ENCODE data around the gene EOMES.

EOMES gene

DNA sequence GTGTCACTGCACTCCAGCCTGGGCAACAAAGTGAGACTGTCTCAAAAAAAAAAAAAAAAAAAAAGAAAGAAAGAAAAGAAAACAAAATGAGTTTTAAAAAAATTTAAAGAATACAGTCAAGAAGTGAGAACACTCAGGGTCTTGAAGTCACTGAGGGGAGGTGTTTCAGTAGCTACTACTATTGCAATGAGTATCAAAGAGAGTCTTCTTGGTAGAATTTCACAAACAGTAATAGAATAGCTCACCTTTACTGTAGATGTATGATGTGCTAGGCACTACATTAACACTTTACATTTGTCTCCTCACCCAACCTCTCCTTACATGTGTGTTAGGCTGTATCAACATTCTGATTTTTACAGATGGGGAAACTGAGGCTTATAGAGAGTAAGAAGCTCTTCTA is 43.9 kb downstream of the EOMES start:
- no peak for DNase-seq

DNA sequence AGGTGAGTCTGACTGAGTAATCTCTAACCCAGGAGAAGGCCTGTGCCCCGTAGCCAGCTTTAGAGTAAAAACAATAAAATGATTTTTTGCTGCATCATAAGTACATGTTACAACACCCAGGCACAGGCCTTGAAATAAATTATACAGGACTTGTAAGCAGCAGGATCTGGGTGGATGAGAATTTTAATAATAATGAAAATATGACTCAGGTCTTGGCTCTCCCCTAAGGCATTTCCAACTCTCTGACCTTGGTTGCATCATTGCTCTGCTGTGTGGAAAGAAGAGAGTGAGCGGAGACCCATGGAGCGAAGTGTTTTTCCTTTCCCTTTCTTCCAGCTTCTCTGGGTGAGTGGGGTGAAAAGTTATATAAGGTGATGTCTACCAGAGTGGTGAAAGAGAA is 44.6 kb downstream of the EOMES start:
- no peak for DNase-seq

DNA sequence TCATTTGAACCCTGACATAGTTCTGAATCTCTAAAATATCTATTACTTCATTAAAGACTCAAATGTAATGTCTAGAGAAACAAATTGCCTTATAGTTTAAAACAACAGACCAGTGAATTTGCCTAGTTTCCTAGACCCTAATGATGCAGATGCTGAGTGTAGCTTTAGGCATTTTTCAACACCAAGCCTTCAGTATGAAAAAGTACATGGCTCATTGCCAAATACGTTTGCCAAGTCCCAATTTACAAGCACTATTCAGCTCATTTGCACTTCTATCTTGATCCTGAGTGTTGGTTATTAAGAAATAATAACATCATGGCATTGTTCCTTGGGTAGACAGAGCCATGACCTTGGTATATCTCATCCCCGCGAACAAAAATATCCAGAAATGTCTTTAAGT is 46.8 kb downstream of the EOMES start:
- peak; percentile 29 for DNase-seq

DNA sequence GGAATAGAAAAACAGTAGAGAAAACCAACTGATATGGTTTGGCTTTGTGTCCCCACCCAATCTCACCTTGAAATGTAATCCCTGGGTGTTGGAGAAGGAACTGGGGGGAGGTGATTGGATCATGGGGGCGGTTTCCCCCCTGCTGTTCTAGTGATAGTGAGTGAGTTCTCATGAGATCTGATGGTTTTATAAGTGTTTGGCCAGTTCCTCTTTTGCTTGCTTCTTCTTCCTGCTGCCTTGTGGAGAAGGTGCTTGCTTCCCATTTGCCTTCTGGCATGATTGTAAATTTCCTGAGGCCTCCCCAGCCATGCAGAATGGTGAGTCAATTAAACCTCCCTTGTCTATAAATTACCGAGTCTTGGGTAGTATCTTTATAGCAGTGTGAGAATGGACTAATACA is 48.4 kb downstream of the EOMES start:
- no peak for DNase-seq

DNA sequence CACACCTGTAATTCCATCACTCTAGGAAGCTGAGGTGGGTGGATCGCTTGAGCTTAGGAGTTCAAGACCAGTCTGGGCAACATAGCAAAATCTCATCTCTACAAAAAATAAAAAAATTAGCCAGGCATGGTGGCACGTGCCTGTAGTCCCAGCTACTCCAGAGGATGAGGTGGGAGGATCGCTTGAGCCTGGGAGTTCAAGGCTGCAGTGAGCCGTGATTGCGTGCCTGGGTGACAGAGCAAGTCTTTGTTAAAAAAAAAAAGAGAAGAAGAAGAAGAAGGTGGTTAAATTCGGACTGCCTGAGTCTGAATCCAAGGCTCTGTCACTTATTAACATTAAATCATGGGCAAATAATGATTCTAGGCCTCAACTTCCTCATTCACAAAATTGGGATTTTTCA is 51.0 kb downstream of the EOMES start:
- no peak for DNase-seq

DNA sequence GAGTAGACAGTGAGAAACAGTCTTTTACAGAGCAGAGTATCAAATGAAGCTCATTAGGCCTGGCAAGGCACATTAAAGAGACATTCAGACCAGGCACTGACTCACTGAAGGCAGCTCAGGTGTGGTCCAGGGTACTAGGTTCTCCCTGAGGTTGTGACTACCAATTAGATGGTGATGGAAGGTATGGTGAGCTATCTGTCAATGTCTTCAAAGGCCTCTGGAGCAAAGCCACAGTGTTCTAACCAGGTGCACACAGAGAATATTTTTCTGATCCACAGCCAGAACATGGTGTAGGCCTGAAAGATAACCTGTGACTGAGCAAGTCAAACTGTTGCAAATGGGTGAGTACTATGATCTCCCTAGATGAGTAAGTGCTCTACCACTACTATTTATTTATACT is 51.5 kb downstream of the EOMES start:
- DNase-seq, result no peak

DNA sequence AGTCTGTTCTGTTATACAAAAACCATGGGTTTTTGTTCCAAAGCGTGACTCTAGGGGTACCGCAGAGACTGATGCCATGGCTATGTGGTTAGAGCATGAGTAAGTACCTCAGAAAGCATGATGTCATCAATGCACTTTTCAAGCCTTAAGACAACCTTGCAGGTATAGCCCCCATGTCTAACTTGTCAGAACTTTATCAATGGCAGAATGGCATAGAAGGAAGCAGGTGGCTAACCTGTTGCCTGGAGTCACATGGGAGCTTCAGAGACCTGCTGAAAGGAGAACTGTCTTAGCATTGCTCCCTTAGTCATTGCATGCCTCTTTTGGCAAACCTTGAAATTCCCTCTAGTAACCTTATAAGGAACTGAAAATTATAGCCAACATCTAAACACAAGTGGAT is 52.5 kb downstream of the EOMES start:
- no peak for DNase-seq

DNA sequence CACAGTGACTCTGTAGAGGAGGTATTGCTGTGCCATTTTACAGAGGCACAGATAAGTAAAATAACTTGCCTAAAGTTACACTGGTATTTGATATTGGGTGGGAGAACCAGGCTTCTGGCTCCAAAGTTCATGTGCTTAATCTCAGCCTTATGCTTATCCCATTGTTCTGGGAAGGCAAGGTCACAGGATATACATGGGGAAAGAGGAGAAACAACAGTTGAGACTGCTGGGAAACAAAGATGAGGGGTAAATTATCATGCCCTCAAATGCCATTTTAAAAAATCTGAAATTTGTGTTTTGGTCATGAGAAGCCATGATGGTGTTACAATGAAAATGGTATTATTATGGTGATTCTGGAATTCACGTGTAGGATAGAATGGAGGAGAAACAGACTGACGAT is 54.4 kb downstream of the EOMES start:
- no peak for DNase-seq

DNA sequence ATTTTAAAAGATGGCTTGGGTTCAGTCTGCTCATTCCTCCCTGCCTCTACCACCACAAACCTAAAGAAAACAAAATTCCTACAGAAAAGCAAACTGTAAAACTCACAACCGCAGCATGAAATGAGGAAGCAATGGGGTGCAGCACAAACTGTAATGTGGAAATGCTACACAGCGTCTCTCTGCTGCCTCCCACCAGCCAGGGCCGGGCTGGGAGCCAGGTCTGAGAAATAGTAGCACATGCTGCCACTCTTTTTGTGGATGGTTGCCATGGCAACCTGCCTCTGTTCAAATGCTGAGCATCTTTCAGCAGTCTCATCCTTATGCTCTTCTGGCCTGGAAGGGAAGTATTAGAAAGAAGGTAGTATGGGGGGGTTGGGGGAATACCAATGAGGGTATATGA is 55.4 kb downstream of the EOMES start:
- no peak for DNase-seq

DNA sequence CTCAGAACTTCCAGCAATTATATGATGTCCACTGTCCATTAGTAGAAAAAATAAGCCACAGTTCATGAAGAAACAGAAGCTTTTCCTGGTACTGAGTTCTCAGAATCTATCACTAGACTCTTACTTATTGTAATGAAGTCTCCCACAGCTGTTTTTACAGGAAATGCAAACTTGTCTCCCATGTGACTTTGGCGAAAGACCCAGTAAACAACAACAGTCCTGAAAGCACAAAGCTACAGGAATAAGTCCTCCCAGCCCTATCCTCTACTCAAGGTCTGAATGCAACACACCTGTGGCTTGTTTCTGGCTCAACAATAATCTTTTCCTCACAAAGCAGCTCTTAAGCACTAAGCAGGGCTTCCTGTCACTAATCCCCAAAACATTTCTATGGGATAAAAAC is 55.9 kb downstream of the EOMES start:
- DNase-seq, result no peak

All from NCI-H1436 (cell line).